Peyer's patch (tissue), 4 donors: ENCODE results near the gene NMT1. TPM values are rescaled to one million over a fixed set of nuclear protein-coding genes. Genes with fewer than 3 reads are reported as not detected.
"Not testable (repeated sequence)": the region's sequence is repeated elsewhere in the genome, so short reads cannot be mapped to it uniquely, and the experiment has no call there.

Source experiments
- DNase-seq, 3 donors: peaks; one replicate each; pipeline ENCODE4 v3.0.0-alpha.2; 2017 to 2019
- H3K27ac ChIP-seq, 4 donors: fragments of 200-600 bp; sonication (generic); one replicate each; pipeline ENCODE4 v1.5.1; 2016 to 2019
- H3K27me3 ChIP-seq, 2 donors: fragments of 200-600 bp; sonication (generic); one replicate each; pipeline ENCODE4 v1.5.1; 2019
- H3K36me3 ChIP-seq, 3 donors: fragments of 200-600 bp; sonication (generic); one replicate each; pipeline ENCODE4 v1.5.1; 2016 to 2019
- H3K4me1 ChIP-seq, 4 donors: fragments of 200-600 bp; sonication (generic); one replicate each; pipeline ENCODE4 v1.5.1; 2016 to 2019
- H3K4me3 ChIP-seq, 4 donors: fragments of 200-600 bp; sonication (generic); 1 replicate in 3 of 4; 2 replicates in 1 of 4; pipeline ENCODE4 v1.5.1; 2016 to 2019; ENCODE audit warnings: mild to moderate bottlenecking in 1 of 4
- H3K9me3 ChIP-seq, 4 donors: fragments of 200-600 bp; sonication (generic); one replicate each; pipeline ENCODE4 v1.5.1; 2016 to 2019; ENCODE audit warnings: mild to moderate bottlenecking in 1 of 4
- POLR2A ChIP-seq, 2 donors: fragments of 450-650 bp; IDR thresholded peaks; one replicate each; pipeline ENCODE4 v1.5.1; 2017; ENCODE audit warnings: antibody characterized with exemption in 2 of 2, mild to moderate bottlenecking in 2 of 2, moderate library complexity in 2 of 2
- total RNA-seq, 4 donors: library from RNA; depleted of rRNA; stranded (reverse); fragments of >200 nt; gene quantifications; one replicate each; pipeline ENCODE4 v1.1.0, GENCODE V29; 2016
- TF ChIP-seq, protein P1 (sequence below), 6 experiments: fragments of 450-650 bp in 4 of 6; fragments of 200-600 bp in 2 of 6; sonication (generic) in 1 of 6; IDR thresholded peaks; one replicate each; pipeline ENCODE4 v1.5.1; 2017 to 2019; ENCODE audit warnings: antibody characterized with exemption in 6 of 6, mild to moderate bottlenecking in 3 of 6, moderate library complexity in 1 of 6

The NMT1 gene
- total RNA-seq, 4 donors from 2014 or later = 60.9 to 111 (median 77.1) TPM

DNA sequence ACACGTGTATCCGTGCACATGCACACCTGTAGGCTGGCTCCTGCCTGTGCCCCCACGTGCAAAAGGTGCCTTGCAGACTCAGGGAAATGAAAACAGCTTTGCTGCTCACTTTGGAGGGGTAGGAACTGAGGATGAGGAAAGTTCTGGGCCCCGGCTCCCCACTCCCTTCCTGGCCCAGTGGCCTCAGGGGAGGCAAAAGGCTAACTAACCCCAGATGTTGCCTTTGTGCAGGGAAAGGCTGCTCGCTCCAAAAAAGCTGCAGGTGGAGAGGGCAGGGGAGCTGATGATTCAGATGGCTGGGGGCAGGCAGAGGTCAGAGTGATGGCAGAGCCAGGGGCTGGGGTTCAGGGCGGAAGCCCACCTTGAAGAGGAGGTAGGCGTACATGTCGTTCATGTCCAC, 58.8 kb downstream of the NMT1 start:
- peaks cover 0 to 4% (median 0%) of the 10 kb centered on the region in 3 donors for H3K36me3 ChIP-seq

DNA sequence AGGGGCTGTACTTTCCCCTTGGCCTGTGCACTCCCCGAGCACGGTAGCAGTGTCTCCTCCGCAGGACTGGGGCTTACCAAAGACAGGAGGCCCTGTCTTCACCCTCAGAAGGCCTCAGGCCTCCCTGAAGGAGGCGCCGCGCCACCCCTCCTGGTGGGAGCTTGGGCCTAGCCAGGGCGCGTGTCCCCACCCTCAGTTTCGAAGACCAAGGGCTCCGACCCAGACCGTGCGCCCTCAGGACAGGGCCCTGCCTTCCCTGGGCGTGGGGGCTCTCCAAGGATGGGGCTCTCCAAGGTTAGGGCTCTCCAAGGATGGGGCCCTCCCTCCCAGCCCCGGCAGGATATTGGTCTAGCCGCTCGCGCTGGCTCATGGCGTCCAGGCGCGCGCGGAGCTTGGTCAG, 59.4 kb downstream of the NMT1 start:
- H3K9me3 ChIP-seq = no peaks in the 10 kb centered on the region
- H3K36me3 ChIP-seq = peaks cover 0 to 4% (median 0%) of the 10 kb centered on the region in 3 donors
- H3K27me3 ChIP-seq = no peaks in the 10 kb centered on the region
- no peak for DNase-seq
- TF ChIP-seq, protein P1, sequence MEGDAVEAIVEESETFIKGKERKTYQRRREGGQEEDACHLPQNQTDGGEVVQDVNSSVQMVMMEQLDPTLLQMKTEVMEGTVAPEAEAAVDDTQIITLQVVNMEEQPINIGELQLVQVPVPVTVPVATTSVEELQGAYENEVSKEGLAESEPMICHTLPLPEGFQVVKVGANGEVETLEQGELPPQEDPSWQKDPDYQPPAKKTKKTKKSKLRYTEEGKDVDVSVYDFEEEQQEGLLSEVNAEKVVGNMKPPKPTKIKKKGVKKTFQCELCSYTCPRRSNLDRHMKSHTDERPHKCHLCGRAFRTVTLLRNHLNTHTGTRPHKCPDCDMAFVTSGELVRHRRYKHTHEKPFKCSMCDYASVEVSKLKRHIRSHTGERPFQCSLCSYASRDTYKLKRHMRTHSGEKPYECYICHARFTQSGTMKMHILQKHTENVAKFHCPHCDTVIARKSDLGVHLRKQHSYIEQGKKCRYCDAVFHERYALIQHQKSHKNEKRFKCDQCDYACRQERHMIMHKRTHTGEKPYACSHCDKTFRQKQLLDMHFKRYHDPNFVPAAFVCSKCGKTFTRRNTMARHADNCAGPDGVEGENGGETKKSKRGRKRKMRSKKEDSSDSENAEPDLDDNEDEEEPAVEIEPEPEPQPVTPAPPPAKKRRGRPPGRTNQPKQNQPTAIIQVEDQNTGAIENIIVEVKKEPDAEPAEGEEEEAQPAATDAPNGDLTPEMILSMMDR (IDR thresholded peaks at IDR 0.05) = no peak
- TF ChIP-seq POLR2A (IDR thresholded peaks at IDR 0.05) = no peak
- no peak overlapping the region for H3K4me3 ChIP-seq
- no peak overlapping the region for H3K27ac ChIP-seq
- peaks cover 0 to 27% (median 6%) of the 10 kb centered on the region in 4 donors for H3K4me1 ChIP-seq

More for the DNA sequence above, 58.8 kb downstream of the NMT1 start:
- H3K4me3 ChIP-seq = no peak overlapping the region
- H3K27me3 ChIP-seq = no peaks in the 10 kb centered on the region
- DNase-seq = no peak
- TF ChIP-seq, protein P1 (IDR thresholded peaks at IDR 0.05) = no peak
- TF ChIP-seq POLR2A (IDR thresholded peaks at IDR 0.05) = no peak
- H3K9me3 ChIP-seq = no peaks in the 10 kb centered on the region
- H3K27ac ChIP-seq = no peak overlapping the region
- peaks cover 0 to 27% (median 6%) of the 10 kb centered on the region in 4 donors for H3K4me1 ChIP-seq

DNA sequence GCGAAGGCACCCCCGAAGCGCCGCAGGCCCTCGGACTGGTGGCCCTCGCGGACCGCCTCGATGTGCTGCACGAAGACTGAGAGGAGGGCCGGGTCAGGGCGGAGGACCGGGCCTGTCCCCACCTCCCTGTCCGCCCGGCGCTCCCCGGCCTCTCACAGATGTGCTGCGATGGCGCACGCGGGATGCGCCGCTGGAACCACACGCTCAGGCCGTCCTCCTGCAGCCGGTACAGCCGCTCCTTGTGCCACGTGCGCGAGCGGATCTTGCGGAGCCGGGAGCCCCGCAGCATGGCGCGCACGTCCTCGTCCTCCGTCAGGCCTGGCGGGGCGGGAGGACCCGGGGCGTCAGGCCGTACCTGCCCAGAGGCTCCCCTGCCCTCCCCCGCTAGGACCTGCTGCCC, 59.9 kb downstream of the NMT1 start:
- H3K27ac ChIP-seq = no peak overlapping the region

DNA sequence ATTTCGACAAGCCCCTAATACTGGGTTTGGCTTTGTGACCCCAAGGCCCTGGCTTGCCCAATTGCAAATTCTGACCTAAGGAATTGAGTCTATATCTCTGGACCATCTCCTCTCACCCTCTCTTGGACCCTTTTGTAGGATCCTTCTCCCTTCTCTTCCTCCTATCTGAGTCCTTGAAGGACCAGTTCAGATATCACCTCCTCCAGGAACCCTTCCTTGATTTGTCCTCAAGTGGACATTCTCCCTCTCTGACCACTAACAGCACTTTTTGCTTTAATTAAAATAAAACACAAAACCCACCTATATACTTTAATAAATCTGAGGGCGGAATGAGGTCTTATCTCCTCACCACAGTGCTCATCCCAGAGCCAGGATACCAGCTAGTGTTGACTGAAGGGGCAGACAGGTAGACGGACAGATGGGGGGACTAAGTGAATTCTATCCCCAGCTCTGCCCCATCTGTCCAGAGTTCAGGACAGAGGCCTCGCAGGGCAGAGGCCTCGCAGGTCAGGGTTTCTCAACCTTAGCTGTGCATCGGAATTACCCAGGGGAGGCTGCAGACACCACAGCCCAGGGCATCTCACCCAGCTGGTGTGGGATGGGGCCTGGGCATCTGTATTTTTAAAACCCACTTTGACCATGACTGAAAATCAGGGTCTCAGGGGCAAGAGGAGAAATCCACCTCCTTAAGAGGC, 62.1 kb downstream of the NMT1 start:
- TF ChIP-seq POLR2A (IDR thresholded peaks at IDR 0.05) = no peak
- TF ChIP-seq, protein P1 (IDR thresholded peaks at IDR 0.05) = no peak
- Histone ChIP-seq H3K27me3 (no peaks in the 10 kb centered on the region), H3K27ac (peak overlapping the region in 1 of 4 donors; percentile 83), H3K36me3 (no peaks in the 10 kb centered on the region), H3K4me1 (peaks cover 0 to 39% (median 6%) of the 10 kb centered on the region in 4 donors), H3K4me3 (no peak overlapping the region), H3K9me3 (no peaks in the 10 kb centered on the region)
- no peak for DNase-seq

More for the DNA sequence above, 59.9 kb downstream of the NMT1 start:
- Histone ChIP-seq H3K27me3 (no peaks in the 10 kb centered on the region), H3K36me3 (peaks cover 0 to 4% (median 0%) of the 10 kb centered on the region in 3 donors), H3K4me3 (no peak overlapping the region), H3K4me1 (peaks cover 0 to 27% (median 6%) of the 10 kb centered on the region in 4 donors), H3K9me3 (no peaks in the 10 kb centered on the region)
- TF ChIP-seq, protein P1 (IDR thresholded peaks at IDR 0.05) = no peak
- no peak for TF ChIP-seq POLR2A (IDR thresholded peaks at IDR 0.05)
- no peak for DNase-seq

DNA sequence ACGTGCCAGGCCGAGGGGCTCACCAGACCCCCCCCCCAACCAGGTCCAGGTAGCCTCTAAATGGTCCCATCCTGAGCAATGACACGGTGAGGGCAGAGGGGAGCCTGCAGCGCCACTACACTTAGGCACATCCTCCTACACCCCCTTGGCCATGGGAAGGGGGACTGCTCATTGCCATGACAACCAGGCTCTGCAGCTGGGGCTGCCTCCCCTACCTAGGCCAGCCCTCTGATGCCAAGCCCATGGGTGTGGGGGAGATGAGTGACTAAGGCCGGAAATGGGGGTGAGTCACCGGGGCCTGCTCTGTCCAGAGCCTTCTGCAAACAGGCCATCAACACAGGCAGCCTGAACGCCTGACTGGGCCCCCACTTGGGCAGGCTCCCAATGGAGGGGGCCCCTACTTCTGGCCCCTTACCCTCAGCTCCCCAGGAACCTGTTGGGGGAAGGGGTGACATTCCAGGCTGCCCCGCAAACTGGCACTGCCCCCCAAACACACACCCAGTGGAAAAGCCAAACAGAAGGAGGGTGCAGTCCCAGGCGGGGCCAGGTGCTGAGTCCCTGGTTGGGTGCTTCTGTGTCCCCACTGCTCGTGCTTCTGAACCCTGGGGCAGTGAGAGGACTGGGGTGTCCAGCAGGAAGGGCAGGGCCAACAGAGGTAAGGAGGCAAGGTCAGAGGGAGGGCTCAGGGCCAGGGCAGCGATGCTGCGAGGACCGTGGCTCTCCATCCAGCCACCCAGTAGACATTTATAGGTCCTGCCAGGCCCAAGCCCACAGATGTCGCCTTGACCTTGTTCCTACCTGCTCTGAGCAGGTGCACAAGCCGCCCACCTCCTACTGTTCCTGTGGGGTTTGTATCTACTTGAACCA, 63.0 kb downstream of the NMT1 start:
- H3K36me3 ChIP-seq = no peaks in the 10 kb centered on the region
- peak overlapping the region in 3 of 4 donors; percentile 10 to 83 (median 58) for H3K27ac ChIP-seq
- peaks cover 0 to 48% (median 8%) of the 10 kb centered on the region in 4 donors for H3K4me1 ChIP-seq
- peak in 2 of 3 donors; percentile 76 to 88 for DNase-seq
- no peak for TF ChIP-seq POLR2A (IDR thresholded peaks at IDR 0.05)
- TF ChIP-seq, protein P1 (IDR thresholded peaks at IDR 0.05) = no peak
- H3K4me3 ChIP-seq = no peak overlapping the region
- no peaks in the 10 kb centered on the region for H3K27me3 ChIP-seq
- H3K9me3 ChIP-seq = no peaks in the 10 kb centered on the region

DNA sequence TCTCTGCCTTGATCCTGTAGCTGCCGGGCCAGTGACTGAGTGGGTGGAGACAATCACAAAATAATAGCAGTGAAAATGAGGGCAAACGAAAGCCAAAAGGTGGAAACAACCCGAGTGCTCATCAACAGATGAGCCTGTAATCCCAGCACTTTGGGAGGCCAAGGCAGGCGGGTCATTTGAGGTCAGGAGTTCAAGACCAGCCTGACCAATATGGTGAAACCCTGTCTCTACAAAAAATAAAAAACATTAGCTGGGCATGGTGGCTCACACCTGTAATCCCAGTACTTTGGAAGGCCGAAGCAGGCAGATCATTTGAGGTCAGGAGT, 63.6 kb downstream of the NMT1 start:
- Histone ChIP-seq H3K4me1 (peaks cover 0 to 54% (median 9%) of the 10 kb centered on the region in 4 donors), H3K27ac (peak overlapping the region in 3 of 4 donors; percentile 10 to 83 (median 58))
- H3K4me3 ChIP-seq, H3K36me3 ChIP-seq, H3K27me3 ChIP-seq, DNase-seq, H3K9me3 ChIP-seq: not testable (repeated sequence)
